SH-SY5Y (cell line): Measurements from ENCODE around the gene DDX28.

Source experiments
- GATA2 ChIP-seq: IDR thresholded peaks from 2 replicates; pipeline ENCODE4 v1.6.1; 2011; ENCODE audit warnings: mild to moderate bottlenecking, low read depth, low read length
- GATA3 ChIP-seq: IDR thresholded peaks from 2 replicates; pipeline ENCODE4 v1.6.1; 2011; ENCODE audit warnings: low read depth, mild to moderate bottlenecking, low read length, moderate library complexity

DNA sequence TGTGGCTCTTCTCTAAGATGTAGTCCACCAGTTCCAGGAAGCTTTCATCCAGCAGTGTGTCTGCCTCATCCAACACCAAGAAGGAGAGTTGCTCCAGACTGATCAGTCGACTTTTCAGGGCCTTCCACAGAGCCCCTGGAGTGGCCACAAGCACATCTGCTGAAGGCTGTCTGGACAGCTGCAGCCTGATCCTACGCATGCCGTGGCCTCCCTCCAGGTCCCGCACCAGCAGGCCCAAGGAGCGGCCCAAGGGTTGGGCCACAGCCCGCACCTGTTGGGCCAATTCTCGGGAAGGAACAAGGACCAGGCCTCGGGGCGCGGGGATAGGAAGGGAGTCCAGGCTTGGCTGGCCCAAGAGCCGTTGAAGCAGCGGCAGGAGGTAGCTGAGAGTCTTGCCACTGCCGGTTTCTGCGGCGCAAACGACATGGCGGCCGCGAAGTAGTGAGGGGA is 729 bp downstream of the DDX28 start:
- TF ChIP-seq GATA3 (no peak), GATA2 (no peak)
